GM23338 (cell line): ENCODE data around the gene PMVK. TPM values are rescaled to one million over a fixed set of nuclear protein-coding genes. Genes with fewer than 3 reads are reported as not detected.
A peak's percentile ranks its signal among the peaks of the same experiment; 100 is the strongest.

Experiments used
- ATAC-seq: fragments of 200-7000 bp; cut with Tn5 transposase; 3 replicates; pipeline ENCODE4 v1.9.1; 2020
- DNase-seq: peaks from one replicate; pipeline ENCODE4 v3.0.0-alpha.2; 2015; ENCODE audit warnings: low spot score
- H2AFZ ChIP-seq: fragments of 200-600 bp; sonication (generic); 2 replicates; pipeline ENCODE4 v1.8.0; 2016; ENCODE audit warnings: antibody characterized with exemption, mild to moderate bottlenecking, moderate library complexity
- H3F3A ChIP-seq: fragments of 200-600 bp; sonication (generic); replicated peaks from 2 replicates; pipeline ENCODE4 v1.8.0; 2017; ENCODE audit warnings: antibody characterized with exemption, mixed run types, low read depth
- H3K27ac ChIP-seq: fragments of 200-600 bp; sonication (generic); 2 replicates; pipeline ENCODE4 v1.6.1; 2016; ENCODE audit warnings: low read depth
- H3K27me3 ChIP-seq: fragments of 200-600 bp; sonication (generic); 2 replicates; pipeline ENCODE4 v1.8.0; 2016; ENCODE audit warnings: mild to moderate bottlenecking, mixed run types, moderate library complexity; ENCODE audit not compliant: insufficient read depth
- H3K36me3 ChIP-seq: fragments of 200-600 bp; sonication (generic); 2 replicates; pipeline ENCODE4 v1.8.0; 2016; ENCODE audit warnings: mild to moderate bottlenecking; ENCODE audit not compliant: insufficient read depth
- H3K4me1 ChIP-seq: fragments of 200-600 bp; sonication (generic); 2 replicates; pipeline ENCODE4 v1.8.0; 2016; ENCODE audit warnings: mild to moderate bottlenecking, moderate library complexity; ENCODE audit not compliant: insufficient read depth
- H3K4me2 ChIP-seq: fragments of 200-600 bp; sonication (generic); 2 replicates; pipeline ENCODE4 v1.7.1; 2017; ENCODE audit warnings: mixed run types
- H3K4me3 ChIP-seq: fragments of 200-600 bp; sonication (generic); 2 replicates; pipeline ENCODE4 v1.6.1; 2016; ENCODE audit warnings: mixed run types
- H3K79me2 ChIP-seq: fragments of 200-600 bp; sonication (generic); replicated peaks from 2 replicates; pipeline ENCODE4 v1.8.0; 2017; ENCODE audit warnings: mild to moderate bottlenecking; ENCODE audit not compliant: insufficient read depth
- H3K9me2 ChIP-seq: fragments of 200-600 bp; sonication (generic); 2 replicates; pipeline ENCODE4 v1.8.0; 2017; ENCODE audit not compliant: insufficient read depth
- H4K20me1 ChIP-seq: fragments of 200-600 bp; sonication (generic); replicated peaks from 2 replicates; pipeline ENCODE4 v1.8.0; 2017; ENCODE audit warnings: mild to moderate bottlenecking; ENCODE audit not compliant: insufficient read depth
- H3K27ac Mint-ChIP-seq: 2 replicates; pipeline ENCODE4 v1.8.0; 2020; ENCODE audit warnings: inconsistent platforms, mild to moderate bottlenecking, moderate library complexity, mixed read lengths
- H3K27me3 Mint-ChIP-seq: 3 replicates; pipeline ENCODE4 v1.8.0; 2022; ENCODE audit warnings: low read depth, mild to moderate bottlenecking, moderate library complexity, mixed read lengths, inconsistent platforms; ENCODE audit not compliant: insufficient read depth, poor library complexity
- H3K36me3 Mint-ChIP-seq: 3 replicates; pipeline ENCODE4 v1.8.0; 2021; ENCODE audit warnings: low read depth, mild to moderate bottlenecking, inconsistent platforms, moderate library complexity, mixed read lengths
- H3K4me1 Mint-ChIP-seq: 3 replicates; pipeline ENCODE4 v1.8.0; 2020; ENCODE audit warnings: mild to moderate bottlenecking, inconsistent platforms, mixed read lengths
- H3K4me3 Mint-ChIP-seq: 3 replicates; pipeline ENCODE4 v1.8.0; 2021; ENCODE audit warnings: moderate library complexity, mild to moderate bottlenecking, inconsistent platforms, mixed read lengths
- H3K9me3 Mint-ChIP-seq: 3 replicates; pipeline ENCODE4 v1.8.0; 2020; ENCODE audit warnings: moderate library complexity, mild to moderate bottlenecking, inconsistent platforms, mixed read lengths
- CREB1 ChIP-seq: fragments of 250-450 bp; sonication (Bioruptor Pico); IDR thresholded peaks from 2 replicates; pipeline ENCODE4 v1.5.0; 2020; ENCODE audit warnings: low read depth, mild to moderate bottlenecking, moderate library complexity
- EZH2 ChIP-seq: fragments of 200-600 bp; sonication (generic); IDR thresholded peaks from one replicate; pipeline ENCODE4 v1.8.0; 2017; ENCODE audit warnings: antibody characterized with exemption, mild to moderate bottlenecking, low read depth; ENCODE audit not compliant: unreplicated experiment
- EZH2phosphoT487 ChIP-seq: fragments of 200-600 bp; sonication (generic); IDR thresholded peaks from one replicate; pipeline ENCODE4 v1.8.1; 2018; ENCODE audit warnings: antibody characterized with exemption; ENCODE audit not compliant: unreplicated experiment
- JUNB ChIP-seq: IDR thresholded peaks from one replicate; pipeline ENCODE4 v1.6.1; 2016; ENCODE audit warnings: antibody characterized with exemption; ENCODE audit not compliant: unreplicated experiment
- NANOG ChIP-seq: IDR thresholded peaks from 2 replicates; pipeline ENCODE4 v1.6.1; 2016; ENCODE audit warnings: antibody characterized with exemption, borderline replicate concordance
- POLR2AphosphoS5 ChIP-seq: IDR thresholded peaks from 2 replicates; pipeline ENCODE4 v1.6.1; 2016; ENCODE audit warnings: antibody characterized with exemption, low read depth
- ZNF114 ChIP-seq: fragments of 250-450 bp; sonication (Bioruptor Pico); IDR thresholded peaks from 2 replicates; pipeline ENCODE4 v1.5.0; 2020; ENCODE audit warnings: mild to moderate bottlenecking, moderate library complexity
- ZNF331 ChIP-seq: fragments of 250-450 bp; sonication (Bioruptor Pico); IDR thresholded peaks from 2 replicates; pipeline ENCODE4 v1.5.0; 2020; ENCODE audit warnings: low read depth, mild to moderate bottlenecking, moderate library complexity
- polyA plus RNA-seq: library from polyadenylated mRNA; unstranded; fragments of >200 nt; fragmentation: Nextera tagmentation; extraction: Ambion mirVana; gene quantifications from 2 replicates; pipeline ENCODE4 v1.2.1, GENCODE V29; 2016
- total RNA-seq: library from RNA; depleted of rRNA; stranded (reverse); fragments of >200 nt; shearing (Covaris generic); gene quantifications from 2 replicates; pipeline ENCODE4 v1.2.3, GENCODE V29; 2014
- TF ChIP-seq, protein P1 (sequence below): IDR thresholded peaks from 2 replicates; pipeline ENCODE4 v1.6.1; 2016; ENCODE audit warnings: antibody characterized with exemption
- TF ChIP-seq, protein P2 (sequence below): IDR thresholded peaks from one replicate; pipeline ENCODE4 v1.6.1; 2018; ENCODE audit warnings: antibody characterized with exemption; ENCODE audit not compliant: unreplicated experiment
- TF ChIP-seq, protein P3 (sequence below): fragments of 250-450 bp; sonication (Bioruptor Pico); IDR thresholded peaks from 2 replicates; pipeline ENCODE4 v1.5.0; 2020; ENCODE audit warnings: mild to moderate bottlenecking, moderate library complexity
- TF ChIP-seq, protein P4 (sequence below), 2 experiments: fragments of 200-600 bp in 1 of 2; sonication (generic) in 1 of 2; conservative IDR thresholded peaks; 2 replicates each; pipeline versions ENCODE4 v1.5.1 to v1.6.1; 2016 to 2017; ENCODE audit warnings: antibody characterized with exemption in 2 of 2, low read depth in 2 of 2, mild to moderate bottlenecking in 2 of 2, moderate library complexity in 1 of 2

The PMVK gene
- total and polyA plus RNA-seq, 2 experiments from 2014 or later: 8.1 to 25.0 TPM

DNA sequence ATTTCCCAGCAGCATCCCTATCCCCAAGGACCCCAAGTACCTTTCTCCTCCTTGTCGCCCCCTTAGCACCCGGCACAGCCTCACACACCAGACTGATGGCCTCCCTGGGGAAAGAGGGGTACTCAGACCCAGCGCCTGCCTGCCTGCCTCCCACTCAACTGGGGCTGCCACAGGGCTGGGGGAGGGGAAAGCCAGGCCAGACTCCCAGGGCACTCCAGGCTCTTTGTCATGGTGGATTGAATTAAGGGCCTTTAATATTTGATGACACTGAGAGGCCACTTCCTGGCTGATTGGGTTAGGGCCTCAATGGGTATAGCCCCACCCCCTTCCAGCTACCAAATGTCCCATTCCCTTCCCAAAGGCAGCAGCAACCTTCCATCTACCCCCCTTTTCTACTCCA lies 32.2 kb upstream of the PMVK start:
- H3K27ac Mint-ChIP-seq: peak overlapping the region; percentile 63
- no peak overlapping the region for H3K4me3 Mint-ChIP-seq
- Histone ChIP-seq H3K36me3 (peaks cover 28% of the 10 kb centered on the region), H3K79me2 (peaks cover 42% of the 10 kb centered on the region), H3K4me2 (peak overlapping the region; percentile 90), H3K27ac (no peak overlapping the region), H3K4me3 (peak overlapping the region; percentile 82), H3F3A (peaks cover 33% of the 10 kb centered on the region), H3K27me3 (no peaks in the 10 kb centered on the region), H3K4me1 (peaks cover 23% of the 10 kb centered on the region), H3K9me2 (no peaks in the 10 kb centered on the region), H2AFZ (no peak overlapping the region), H4K20me1 (peaks cover 22% of the 10 kb centered on the region)
- ATAC-seq (no peak), DNase-seq (no peak)
- H3K4me1 Mint-ChIP-seq: peaks cover 40% of the 10 kb centered on the region
- peaks cover 59% of the 10 kb centered on the region for H3K36me3 Mint-ChIP-seq
- H3K27me3 Mint-ChIP-seq: peaks cover 14% of the 10 kb centered on the region
- peaks cover 3% of the 10 kb centered on the region; the same call in 1 of the 3 replicates for H3K9me3 Mint-ChIP-seq
- TF ChIP-seq ZNF331 (CRISPR knock-in tag) (no peak), EZH2 (no peak), JUNB (no peak), POLR2AphosphoS5 (no peak; the same call in 1 of the 2 replicates), ZNF114 (CRISPR knock-in tag) (no peak), NANOG (no peak), CREB1 (CRISPR knock-in tag) (no peak), EZH2phosphoT487 (no peak)
- TF ChIP-seq, protein P1, sequence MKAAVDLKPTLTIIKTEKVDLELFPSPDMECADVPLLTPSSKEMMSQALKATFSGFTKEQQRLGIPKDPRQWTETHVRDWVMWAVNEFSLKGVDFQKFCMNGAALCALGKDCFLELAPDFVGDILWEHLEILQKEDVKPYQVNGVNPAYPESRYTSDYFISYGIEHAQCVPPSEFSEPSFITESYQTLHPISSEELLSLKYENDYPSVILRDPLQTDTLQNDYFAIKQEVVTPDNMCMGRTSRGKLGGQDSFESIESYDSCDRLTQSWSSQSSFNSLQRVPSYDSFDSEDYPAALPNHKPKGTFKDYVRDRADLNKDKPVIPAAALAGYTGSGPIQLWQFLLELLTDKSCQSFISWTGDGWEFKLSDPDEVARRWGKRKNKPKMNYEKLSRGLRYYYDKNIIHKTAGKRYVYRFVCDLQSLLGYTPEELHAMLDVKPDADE: no peak
- TF ChIP-seq, protein P2, sequence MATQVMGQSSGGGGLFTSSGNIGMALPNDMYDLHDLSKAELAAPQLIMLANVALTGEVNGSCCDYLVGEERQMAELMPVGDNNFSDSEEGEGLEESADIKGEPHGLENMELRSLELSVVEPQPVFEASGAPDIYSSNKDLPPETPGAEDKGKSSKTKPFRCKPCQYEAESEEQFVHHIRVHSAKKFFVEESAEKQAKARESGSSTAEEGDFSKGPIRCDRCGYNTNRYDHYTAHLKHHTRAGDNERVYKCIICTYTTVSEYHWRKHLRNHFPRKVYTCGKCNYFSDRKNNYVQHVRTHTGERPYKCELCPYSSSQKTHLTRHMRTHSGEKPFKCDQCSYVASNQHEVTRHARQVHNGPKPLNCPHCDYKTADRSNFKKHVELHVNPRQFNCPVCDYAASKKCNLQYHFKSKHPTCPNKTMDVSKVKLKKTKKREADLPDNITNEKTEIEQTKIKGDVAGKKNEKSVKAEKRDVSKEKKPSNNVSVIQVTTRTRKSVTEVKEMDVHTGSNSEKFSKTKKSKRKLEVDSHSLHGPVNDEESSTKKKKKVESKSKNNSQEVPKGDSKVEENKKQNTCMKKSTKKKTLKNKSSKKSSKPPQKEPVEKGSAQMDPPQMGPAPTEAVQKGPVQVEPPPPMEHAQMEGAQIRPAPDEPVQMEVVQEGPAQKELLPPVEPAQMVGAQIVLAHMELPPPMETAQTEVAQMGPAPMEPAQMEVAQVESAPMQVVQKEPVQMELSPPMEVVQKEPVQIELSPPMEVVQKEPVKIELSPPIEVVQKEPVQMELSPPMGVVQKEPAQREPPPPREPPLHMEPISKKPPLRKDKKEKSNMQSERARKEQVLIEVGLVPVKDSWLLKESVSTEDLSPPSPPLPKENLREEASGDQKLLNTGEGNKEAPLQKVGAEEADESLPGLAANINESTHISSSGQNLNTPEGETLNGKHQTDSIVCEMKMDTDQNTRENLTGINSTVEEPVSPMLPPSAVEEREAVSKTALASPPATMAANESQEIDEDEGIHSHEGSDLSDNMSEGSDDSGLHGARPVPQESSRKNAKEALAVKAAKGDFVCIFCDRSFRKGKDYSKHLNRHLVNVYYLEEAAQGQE: no peak
- TF ChIP-seq, protein P3, sequence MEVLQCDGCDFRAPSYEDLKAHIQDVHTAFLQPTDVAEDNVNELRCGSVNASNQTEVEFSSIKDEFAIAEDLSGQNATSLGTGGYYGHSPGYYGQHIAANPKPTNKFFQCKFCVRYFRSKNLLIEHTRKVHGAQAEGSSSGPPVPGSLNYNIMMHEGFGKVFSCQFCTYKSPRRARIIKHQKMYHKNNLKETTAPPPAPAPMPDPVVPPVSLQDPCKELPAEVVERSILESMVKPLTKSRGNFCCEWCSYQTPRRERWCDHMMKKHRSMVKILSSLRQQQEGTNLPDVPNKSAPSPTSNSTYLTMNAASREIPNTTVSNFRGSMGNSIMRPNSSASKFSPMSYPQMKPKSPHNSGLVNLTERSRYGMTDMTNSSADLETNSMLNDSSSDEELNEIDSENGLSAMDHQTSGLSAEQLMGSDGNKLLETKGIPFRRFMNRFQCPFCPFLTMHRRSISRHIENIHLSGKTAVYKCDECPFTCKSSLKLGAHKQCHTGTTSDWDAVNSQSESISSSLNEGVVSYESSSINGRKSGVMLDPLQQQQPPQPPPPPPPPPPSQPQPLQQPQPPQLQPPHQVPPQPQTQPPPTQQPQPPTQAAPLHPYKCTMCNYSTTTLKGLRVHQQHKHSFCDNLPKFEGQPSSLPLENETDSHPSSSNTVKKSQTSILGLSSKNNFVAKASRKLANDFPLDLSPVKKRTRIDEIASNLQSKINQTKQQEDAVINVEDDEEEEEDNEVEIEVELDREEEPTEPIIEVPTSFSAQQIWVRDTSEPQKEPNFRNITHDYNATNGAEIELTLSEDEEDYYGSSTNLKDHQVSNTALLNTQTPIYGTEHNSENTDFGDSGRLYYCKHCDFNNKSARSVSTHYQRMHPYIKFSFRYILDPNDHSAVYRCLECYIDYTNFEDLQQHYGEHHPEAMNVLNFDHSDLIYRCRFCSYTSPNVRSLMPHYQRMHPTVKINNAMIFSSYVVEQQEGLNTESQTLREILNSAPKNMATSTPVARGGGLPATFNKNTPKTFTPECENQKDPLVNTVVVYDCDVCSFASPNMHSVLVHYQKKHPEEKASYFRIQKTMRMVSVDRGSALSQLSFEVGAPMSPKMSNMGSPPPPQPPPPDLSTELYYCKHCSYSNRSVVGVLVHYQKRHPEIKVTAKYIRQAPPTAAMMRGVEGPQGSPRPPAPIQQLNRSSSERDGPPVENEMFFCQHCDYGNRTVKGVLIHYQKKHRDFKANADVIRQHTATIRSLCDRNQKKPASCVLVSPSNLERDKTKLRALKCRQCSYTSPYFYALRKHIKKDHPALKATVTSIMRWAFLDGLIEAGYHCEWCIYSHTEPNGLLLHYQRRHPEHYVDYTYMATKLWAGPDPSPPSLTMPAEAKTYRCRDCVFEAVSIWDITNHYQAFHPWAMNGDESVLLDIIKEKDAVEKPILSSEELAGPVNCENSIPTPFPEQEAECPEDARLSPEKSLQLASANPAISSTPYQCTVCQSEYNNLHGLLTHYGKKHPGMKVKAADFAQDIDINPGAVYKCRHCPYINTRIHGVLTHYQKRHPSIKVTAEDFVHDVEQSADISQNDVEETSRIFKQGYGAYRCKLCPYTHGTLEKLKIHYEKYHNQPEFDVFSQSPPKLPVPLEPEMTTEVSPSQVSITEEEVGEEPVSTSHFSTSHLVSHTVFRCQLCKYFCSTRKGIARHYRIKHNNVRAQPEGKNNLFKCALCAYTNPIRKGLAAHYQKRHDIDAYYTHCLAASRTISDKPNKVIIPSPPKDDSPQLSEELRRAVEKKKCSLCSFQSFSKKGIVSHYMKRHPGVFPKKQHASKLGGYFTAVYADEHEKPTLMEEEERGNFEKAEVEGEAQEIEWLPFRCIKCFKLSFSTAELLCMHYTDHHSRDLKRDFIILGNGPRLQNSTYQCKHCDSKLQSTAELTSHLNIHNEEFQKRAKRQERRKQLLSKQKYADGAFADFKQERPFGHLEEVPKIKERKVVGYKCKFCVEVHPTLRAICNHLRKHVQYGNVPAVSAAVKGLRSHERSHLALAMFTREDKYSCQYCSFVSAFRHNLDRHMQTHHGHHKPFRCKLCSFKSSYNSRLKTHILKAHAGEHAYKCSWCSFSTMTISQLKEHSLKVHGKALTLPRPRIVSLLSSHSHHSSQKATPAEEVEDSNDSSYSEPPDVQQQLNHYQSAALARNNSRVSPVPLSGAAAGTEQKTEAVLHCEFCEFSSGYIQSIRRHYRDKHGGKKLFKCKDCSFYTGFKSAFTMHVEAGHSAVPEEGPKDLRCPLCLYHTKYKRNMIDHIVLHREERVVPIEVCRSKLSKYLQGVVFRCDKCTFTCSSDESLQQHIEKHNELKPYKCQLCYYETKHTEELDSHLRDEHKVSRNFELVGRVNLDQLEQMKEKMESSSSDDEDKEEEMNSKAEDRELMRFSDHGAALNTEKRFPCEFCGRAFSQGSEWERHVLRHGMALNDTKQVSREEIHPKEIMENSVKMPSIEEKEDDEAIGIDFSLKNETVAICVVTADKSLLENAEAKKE: no peak
- TF ChIP-seq, protein P4, sequence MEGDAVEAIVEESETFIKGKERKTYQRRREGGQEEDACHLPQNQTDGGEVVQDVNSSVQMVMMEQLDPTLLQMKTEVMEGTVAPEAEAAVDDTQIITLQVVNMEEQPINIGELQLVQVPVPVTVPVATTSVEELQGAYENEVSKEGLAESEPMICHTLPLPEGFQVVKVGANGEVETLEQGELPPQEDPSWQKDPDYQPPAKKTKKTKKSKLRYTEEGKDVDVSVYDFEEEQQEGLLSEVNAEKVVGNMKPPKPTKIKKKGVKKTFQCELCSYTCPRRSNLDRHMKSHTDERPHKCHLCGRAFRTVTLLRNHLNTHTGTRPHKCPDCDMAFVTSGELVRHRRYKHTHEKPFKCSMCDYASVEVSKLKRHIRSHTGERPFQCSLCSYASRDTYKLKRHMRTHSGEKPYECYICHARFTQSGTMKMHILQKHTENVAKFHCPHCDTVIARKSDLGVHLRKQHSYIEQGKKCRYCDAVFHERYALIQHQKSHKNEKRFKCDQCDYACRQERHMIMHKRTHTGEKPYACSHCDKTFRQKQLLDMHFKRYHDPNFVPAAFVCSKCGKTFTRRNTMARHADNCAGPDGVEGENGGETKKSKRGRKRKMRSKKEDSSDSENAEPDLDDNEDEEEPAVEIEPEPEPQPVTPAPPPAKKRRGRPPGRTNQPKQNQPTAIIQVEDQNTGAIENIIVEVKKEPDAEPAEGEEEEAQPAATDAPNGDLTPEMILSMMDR (conservative IDR thresholded peaks at IDR 0.05; ENCODE audit: low read depth in 2 of 2): no peak
